ENCODE measurements around the gene CPNE2. TPM values are rescaled to one million over a fixed set of nuclear protein-coding genes. Genes with fewer than 3 reads are reported as not detected.
A peak's percentile ranks its signal among the peaks of the same experiment; 100 is the strongest.
"Not testable (repeated sequence)": the region's sequence is repeated elsewhere in the genome, so short reads cannot be mapped to it uniquely, and the experiment has no call there.

CPNE2 gene
- total RNA-seq, 6 donors from 2014 or later = 39.4 to 58.7 (median 53.1) TPM

GRCh38 chr16:57061084-57061905, 31.1 kb upstream of the CPNE2 start:
- no peak overlapping the region for H3K4me3 ChIP-seq
- ATAC-seq (ENCODE audit: low FRiP score in 2 of 2) (peak; percentile 78 to 89), DNase-seq (peak; percentile 84 to 93)
- peak overlapping the region; percentile 71 to 88 (median 80) for H3K27ac ChIP-seq
- TF ChIP-seq, protein P1, sequence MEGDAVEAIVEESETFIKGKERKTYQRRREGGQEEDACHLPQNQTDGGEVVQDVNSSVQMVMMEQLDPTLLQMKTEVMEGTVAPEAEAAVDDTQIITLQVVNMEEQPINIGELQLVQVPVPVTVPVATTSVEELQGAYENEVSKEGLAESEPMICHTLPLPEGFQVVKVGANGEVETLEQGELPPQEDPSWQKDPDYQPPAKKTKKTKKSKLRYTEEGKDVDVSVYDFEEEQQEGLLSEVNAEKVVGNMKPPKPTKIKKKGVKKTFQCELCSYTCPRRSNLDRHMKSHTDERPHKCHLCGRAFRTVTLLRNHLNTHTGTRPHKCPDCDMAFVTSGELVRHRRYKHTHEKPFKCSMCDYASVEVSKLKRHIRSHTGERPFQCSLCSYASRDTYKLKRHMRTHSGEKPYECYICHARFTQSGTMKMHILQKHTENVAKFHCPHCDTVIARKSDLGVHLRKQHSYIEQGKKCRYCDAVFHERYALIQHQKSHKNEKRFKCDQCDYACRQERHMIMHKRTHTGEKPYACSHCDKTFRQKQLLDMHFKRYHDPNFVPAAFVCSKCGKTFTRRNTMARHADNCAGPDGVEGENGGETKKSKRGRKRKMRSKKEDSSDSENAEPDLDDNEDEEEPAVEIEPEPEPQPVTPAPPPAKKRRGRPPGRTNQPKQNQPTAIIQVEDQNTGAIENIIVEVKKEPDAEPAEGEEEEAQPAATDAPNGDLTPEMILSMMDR (IDR thresholded peaks at IDR 0.05) = no peak
- TF ChIP-seq EP300 (IDR thresholded peaks at IDR 0.05) = peak in 1 of 4 donors; percentile 95
- TF ChIP-seq POLR2A (IDR thresholded peaks at IDR 0.05) = peak in 1 of 4 donors; percentile 37
- TF ChIP-seq POLR2AphosphoS5 (IDR thresholded peaks at IDR 0.05) = peak; percentile 74 to 91
- H3K9me3 ChIP-seq = no peaks in the 10 kb centered on the region
- H3K27me3 ChIP-seq = no peaks in the 10 kb centered on the region
- peaks cover 0 to 43% (median 27%) of the 10 kb centered on the region in 4 donors for H3K36me3 ChIP-seq
- peaks cover 14 to 20% (median 15%) of the 10 kb centered on the region in 4 donors for H3K4me1 ChIP-seq
- 50 to 51% methylated on average over 6 to 10 of the region's 11 CpGs for whole genome bisulfite sequencing, 2 donors

- Histone ChIP-seq H3K9me3 (no peaks in the 10 kb centered on the region), H3K4me1 (peaks cover 14 to 20% (median 15%) of the 10 kb centered on the region in 4 donors), H3K27ac (peak overlapping the region; percentile 71 to 88 (median 80)), H3K27me3 (no peaks in the 10 kb centered on the region), H3K4me3 (no peak overlapping the region), H3K36me3 (peaks cover 0 to 38% (median 28%) of the 10 kb centered on the region in 4 donors)
- DNase-seq (peak in 1 of 2 donors; percentile 42), ATAC-seq (ENCODE audit: low FRiP score in 2 of 2) (no peak)
- TF ChIP-seq EP300 (IDR thresholded peaks at IDR 0.05) (peak in 1 of 4 donors; percentile 67), POLR2A (IDR thresholded peaks at IDR 0.05) (peak in 1 of 4 donors; percentile 28), POLR2AphosphoS5 (IDR thresholded peaks at IDR 0.05) (peak; percentile 26 to 34)
- TF ChIP-seq, protein P1 (IDR thresholded peaks at IDR 0.05) = no peak
- 68 to 83% methylated on average over 8 of the region's 8 CpGs for WGBS, 2 donors
Observed at GRCh38 chr16:57062329-57062728, 30.1 kb upstream of the CPNE2 start.

- H3K27me3 ChIP-seq; DNase-seq; ATAC-seq (ENCODE audit: low FRiP score in 2 of 2); H3K9me3 ChIP-seq; H3K27ac ChIP-seq; H3K4me3 ChIP-seq: not testable (repeated sequence)
- WGBS, 2 donors = 92% methylated on average over 8 of the region's 8 CpGs
- Histone ChIP-seq H3K4me1 (peaks cover 14 to 20% (median 15%) of the 10 kb centered on the region in 4 donors), H3K36me3 (peaks cover 0 to 38% (median 23%) of the 10 kb centered on the region in 4 donors)
Observed at GRCh38 chr16:57063189-57063588, 29.2 kb upstream of the CPNE2 start.

- TF ChIP-seq EP300 (IDR thresholded peaks at IDR 0.05) (no peak), POLR2A (IDR thresholded peaks at IDR 0.05) (no peak), POLR2AphosphoS5 (IDR thresholded peaks at IDR 0.05) (no peak)
- TF ChIP-seq, protein P1 (IDR thresholded peaks at IDR 0.05) = no peak
- H3K36me3 ChIP-seq = peaks cover 0 to 31% (median 10%) of the 10 kb centered on the region in 4 donors
- H3K9me3 ChIP-seq = no peaks in the 10 kb centered on the region
- no peaks in the 10 kb centered on the region for H3K27me3 ChIP-seq
- DNase-seq (no peak), ATAC-seq (ENCODE audit: low FRiP score in 2 of 2) (no peak)
- WGBS, 2 donors = 91 to 99% methylated on average over 3 to 5 of the region's 5 CpGs
- H3K4me1 ChIP-seq = peaks cover 14 to 24% (median 15%) of the 10 kb centered on the region in 4 donors
- no peak overlapping the region for H3K27ac ChIP-seq
- H3K4me3 ChIP-seq = no peak overlapping the region
Observed at GRCh38 chr16:57064995-57065394, 27.4 kb upstream of the CPNE2 start.

DNA sequence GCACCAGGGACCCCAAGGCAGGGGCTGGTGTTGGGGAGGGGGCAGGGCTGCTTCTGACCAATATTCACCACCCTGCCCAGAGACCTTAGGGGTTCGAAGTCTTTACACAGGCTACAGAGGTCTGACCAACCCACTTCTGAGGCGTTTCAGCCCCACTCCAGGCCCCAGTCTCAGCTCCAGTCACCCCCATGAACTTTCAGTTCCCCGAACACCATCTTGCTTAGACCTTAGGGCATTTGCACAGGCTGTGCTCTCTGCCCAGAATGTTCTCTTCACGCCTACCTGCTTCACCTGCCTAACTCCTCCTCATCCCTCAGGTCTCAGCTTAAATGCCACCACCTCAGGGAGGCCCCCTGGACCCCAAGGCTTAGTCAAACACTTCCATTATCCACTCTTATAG, 25.8 kb upstream of the CPNE2 start:
- Histone ChIP-seq H3K27me3 (no peaks in the 10 kb centered on the region), H3K4me3 (no peak overlapping the region), H3K4me1 (peaks cover under 1 to 10% (median 2%) of the 10 kb centered on the region in 4 donors), H3K9me3 (no peaks in the 10 kb centered on the region), H3K36me3 (peaks cover 0 to 25% (median 10%) of the 10 kb centered on the region in 4 donors), H3K27ac (no peak overlapping the region)
- TF ChIP-seq, protein P1 (IDR thresholded peaks at IDR 0.05) = no peak
- no peak for TF ChIP-seq POLR2A (IDR thresholded peaks at IDR 0.05)
- no peak for TF ChIP-seq EP300 (IDR thresholded peaks at IDR 0.05)
- no peak for TF ChIP-seq POLR2AphosphoS5 (IDR thresholded peaks at IDR 0.05)
- ATAC-seq (ENCODE audit: low FRiP score in 2 of 2) (peak in 1 of 2 donors; percentile 23), DNase-seq (no peak)
- 83 to 88% methylated on average over 3 to 4 of the region's 4 CpGs for WGBS, 2 donors

Data from upper lobe of left lung (tissue), 6 donors.